T-helper 22 cell (primary cell): ENCODE data around the gene CBARP.
"Not testable (repeated sequence)": the region's sequence is repeated elsewhere in the genome, so short reads cannot be mapped to it uniquely, and the experiment has no call there.

ENCODE experiments used
- DNase-seq: peaks from one replicate; pipeline ENCODE4 v3.0.0-alpha.2; 2020; ENCODE audit warnings: low read depth

CBARP gene

GRCh38 chr19:1210227-1210538 is 27.6 kb downstream of the CBARP start:
- no peak for DNase-seq

- DNase-seq, result not testable (repeated sequence)
Measured at GRCh38 chr19:1208830-1209229, 29.0 kb downstream of the CBARP start.

- DNase-seq, result no peak
Measured at GRCh38 chr19:1206864-1207450, 30.8 kb downstream of the CBARP start.

- no peak for DNase-seq
Measured at GRCh38 chr19:1206150-1206863, 31.5 kb downstream of the CBARP start.

- peak; percentile 98 for DNase-seq
Measured at GRCh38 chr19:1205114-1206099, 32.4 kb downstream of the CBARP start, which contains the start of gene STK11. TSS of gene STK11 (plus strand) at chr19:1205778. CDS start at chr19:1206914, 1,136 bp downstream.

- not testable (repeated sequence) for DNase-seq
Measured at GRCh38 chr19:1200614-1201013, 37.2 kb downstream of the CBARP start.

GRCh38 chr19:1199531-1199930 is 38.3 kb downstream of the CBARP start:
- DNase-seq, result no peak

- no peak for DNase-seq
Measured at GRCh38 chr19:1189419-1189818, 48.4 kb downstream of the CBARP start.

- DNase-seq, result no peak
Measured at GRCh38 chr19:1183543-1184172, 54.1 kb downstream of the CBARP start.

GRCh38 chr19:1182727-1183126 is 55.1 kb downstream of the CBARP start:
- no peak for DNase-seq

GRCh38 chr19:1182068-1182467 is 55.7 kb downstream of the CBARP start:
- no peak for DNase-seq

- no peak for DNase-seq
Measured at GRCh38 chr19:1181606-1182005, 56.2 kb downstream of the CBARP start.
